HepG2 (cell line): ENCODE measurements around the gene GALNTL6.

ENCODE experiments used
- FOSL2 ChIP-seq: sonication (generic); formaldehyde crosslinking; IDR thresholded peaks from 2 replicates; pipeline ENCODE4 v1.4.0; 2020; ENCODE audit warnings: missing genetic modification reagents
- ZNF567 ChIP-seq: sonication (generic); formaldehyde crosslinking; IDR thresholded peaks from 2 replicates; pipeline ENCODE4 v1.8.1; 2023; ENCODE audit warnings: mild to moderate bottlenecking, missing genetic modification reagents, borderline replicate concordance

DNA sequence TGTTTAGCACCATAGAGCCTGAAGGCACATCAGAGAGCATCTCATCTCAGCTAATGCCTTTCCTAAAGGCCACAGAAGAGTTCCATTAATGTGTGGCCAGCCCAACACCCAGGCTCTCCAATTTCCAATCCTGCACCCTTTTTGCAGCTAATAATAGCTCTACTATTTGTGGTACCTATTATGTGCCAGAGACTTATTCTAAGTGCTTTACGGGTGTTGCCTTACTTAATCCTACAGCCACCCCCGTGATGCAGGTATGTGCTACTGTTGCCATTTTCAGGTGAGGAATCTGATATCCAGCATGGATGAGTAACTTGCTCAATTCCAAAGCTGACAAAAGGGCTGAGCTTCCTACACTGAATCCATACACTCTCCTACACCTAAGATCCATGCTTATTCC, 1137.8 kb downstream of the GALNTL6 start:
- TF ChIP-seq FOSL2 (no peak), ZNF567 (CRISPR knock-in tag) (no peak)
